ENCODE results near the gene RHBG. TPM values are rescaled to one million over a fixed set of nuclear protein-coding genes. Genes with fewer than 3 reads are reported as not detected.
A peak's percentile ranks its signal among the peaks of the same experiment; 100 is the strongest.
"Not testable (repeated sequence)": the region's sequence is repeated elsewhere in the genome, so short reads cannot be mapped to it uniquely, and the experiment has no call there.

RHBG gene
- total RNA-seq, 3 donors from 2014 or later: not detected

DNA sequence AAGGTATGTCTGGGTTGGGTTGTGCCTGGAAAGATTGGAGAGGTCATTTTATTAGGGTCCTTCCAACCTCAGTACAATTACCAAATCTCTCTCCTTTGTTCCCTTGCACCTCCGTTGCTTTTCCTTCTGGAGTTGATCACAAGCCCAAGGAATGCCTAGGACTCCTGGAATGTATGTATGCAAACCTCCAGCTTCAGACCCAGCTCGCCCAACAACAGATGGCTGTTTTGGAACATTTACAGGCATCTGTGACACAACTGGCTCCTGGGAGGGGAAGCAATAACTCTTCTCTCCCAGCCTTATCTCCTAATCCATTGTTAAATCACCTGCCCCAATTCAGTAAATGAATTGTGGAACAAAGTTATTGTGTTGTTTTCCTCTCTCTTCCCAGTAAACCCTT is 22.4 kb upstream of the RHBG start:
- ATAC-seq: no peak
- DNase-seq: no peak
- no peaks in the 10 kb centered on the region for H3K4me1 ChIP-seq (ENCODE audit: low read depth)

DNA sequence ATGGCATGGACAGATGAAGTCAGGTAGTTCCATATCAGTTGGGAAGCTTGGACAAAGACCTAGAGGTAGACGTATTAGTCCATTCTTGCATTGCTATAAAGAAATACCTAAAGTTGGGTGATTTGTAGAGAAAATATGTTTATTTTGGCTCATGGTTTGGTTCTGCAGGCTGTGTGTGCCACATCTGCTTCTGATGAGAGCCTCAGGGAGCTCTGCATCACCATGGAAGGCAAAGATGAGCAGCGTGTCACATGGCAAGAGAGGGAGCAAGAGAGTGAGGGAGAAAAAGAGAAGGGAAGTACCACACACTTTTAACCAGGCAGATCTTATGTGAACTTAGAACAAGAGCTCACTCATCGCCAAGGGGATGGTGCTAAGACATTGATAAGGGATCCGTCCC is 21.7 kb upstream of the RHBG start:
- DNase-seq (no peak), ATAC-seq (no peak)
- Histone ChIP-seq H3K36me3 (ENCODE audit: low read depth) (no peaks in the 10 kb centered on the region), H3K4me3 (no peak overlapping the region), H3K9me3 (no peaks in the 10 kb centered on the region), H3K4me1 (ENCODE audit: low read depth) (no peaks in the 10 kb centered on the region)
- TF ChIP-seq, protein P1, sequence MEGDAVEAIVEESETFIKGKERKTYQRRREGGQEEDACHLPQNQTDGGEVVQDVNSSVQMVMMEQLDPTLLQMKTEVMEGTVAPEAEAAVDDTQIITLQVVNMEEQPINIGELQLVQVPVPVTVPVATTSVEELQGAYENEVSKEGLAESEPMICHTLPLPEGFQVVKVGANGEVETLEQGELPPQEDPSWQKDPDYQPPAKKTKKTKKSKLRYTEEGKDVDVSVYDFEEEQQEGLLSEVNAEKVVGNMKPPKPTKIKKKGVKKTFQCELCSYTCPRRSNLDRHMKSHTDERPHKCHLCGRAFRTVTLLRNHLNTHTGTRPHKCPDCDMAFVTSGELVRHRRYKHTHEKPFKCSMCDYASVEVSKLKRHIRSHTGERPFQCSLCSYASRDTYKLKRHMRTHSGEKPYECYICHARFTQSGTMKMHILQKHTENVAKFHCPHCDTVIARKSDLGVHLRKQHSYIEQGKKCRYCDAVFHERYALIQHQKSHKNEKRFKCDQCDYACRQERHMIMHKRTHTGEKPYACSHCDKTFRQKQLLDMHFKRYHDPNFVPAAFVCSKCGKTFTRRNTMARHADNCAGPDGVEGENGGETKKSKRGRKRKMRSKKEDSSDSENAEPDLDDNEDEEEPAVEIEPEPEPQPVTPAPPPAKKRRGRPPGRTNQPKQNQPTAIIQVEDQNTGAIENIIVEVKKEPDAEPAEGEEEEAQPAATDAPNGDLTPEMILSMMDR (IDR thresholded peaks at IDR 0.05): no peak
- intact Hi-C loops (cut with DNase I, micrococcal nuclease): no loop called here

More for the DNA sequence above, 22.4 kb upstream of the RHBG start:
- no peaks in the 10 kb centered on the region for H3K36me3 ChIP-seq (ENCODE audit: low read depth)
- no peak overlapping the region for H3K4me3 ChIP-seq
- H3K9me3 ChIP-seq: no peaks in the 10 kb centered on the region
- intact Hi-C loops (cut with DNase I, micrococcal nuclease): no loop called here
- TF ChIP-seq, protein P1 (IDR thresholded peaks at IDR 0.05): no peak

DNA sequence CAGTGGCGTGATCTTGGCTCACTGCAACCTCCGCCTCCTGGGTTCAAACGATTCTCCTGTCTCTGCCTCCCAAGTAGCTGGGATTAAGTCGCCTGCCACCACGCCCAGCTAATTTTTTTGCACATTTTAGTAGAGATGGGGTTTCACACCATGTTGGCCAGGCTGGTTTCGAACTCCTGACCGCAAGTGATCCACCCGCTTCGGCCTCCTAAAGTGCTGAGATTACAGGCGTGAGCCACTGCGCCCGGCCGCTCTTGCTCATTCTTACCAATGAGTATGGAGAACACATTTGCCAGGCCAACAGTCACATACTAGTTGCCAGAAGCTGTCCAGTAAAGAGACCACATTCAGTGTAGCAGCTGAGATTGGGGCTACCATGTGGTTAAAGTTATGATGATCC is 16.5 kb upstream of the RHBG start:
- intact Hi-C loops (cut with DNase I, micrococcal nuclease); H3K4me1 ChIP-seq (ENCODE audit: low read depth); ATAC-seq: not testable (repeated sequence)

DNA sequence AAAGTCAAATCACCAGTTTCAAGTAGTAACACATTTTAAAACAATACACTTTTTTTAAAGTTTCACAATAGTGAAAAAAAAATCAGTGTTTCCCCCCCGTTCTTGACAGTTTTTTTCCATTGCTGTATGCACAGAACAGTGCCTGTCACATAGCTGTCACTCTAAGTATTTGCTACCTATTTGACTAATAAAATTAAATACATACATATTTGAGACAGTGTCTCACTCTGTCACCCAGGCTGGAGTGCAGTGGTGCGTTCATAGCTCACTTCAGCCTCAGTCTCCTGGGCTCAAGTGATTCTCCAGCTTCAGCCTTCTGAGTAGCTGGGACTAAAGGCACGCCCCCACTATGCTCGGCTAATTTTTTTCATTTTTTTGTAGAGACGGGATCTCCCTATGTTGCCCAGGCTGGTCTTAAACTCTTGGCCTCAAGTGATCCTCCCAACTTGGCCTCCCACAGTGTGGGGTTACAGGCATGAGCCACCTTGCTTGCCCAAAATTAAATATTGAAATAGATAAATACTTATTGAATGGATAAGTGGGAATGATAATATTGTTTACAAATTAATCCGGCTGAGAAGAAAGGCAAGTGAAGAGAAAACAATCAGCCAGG is 12.6 kb upstream of the RHBG start:
- no peak for ATAC-seq
- H3K36me3 ChIP-seq (ENCODE audit: low read depth): no peaks in the 10 kb centered on the region
- intact Hi-C loops (cut with DNase I, micrococcal nuclease): no loop called here
- H3K4me3 ChIP-seq: no peak overlapping the region
- no peak for DNase-seq
- peaks cover 4% of the 10 kb centered on the region for H3K4me1 ChIP-seq (ENCODE audit: low read depth)
- H3K9me3 ChIP-seq: no peaks in the 10 kb centered on the region
- TF ChIP-seq, protein P1 (IDR thresholded peaks at IDR 0.05): no peak

More for the DNA sequence above, 16.5 kb upstream of the RHBG start:
- not testable (repeated sequence) for H3K9me3 ChIP-seq; H3K4me3 ChIP-seq; DNase-seq; H3K36me3 ChIP-seq (ENCODE audit: low read depth)

DNA sequence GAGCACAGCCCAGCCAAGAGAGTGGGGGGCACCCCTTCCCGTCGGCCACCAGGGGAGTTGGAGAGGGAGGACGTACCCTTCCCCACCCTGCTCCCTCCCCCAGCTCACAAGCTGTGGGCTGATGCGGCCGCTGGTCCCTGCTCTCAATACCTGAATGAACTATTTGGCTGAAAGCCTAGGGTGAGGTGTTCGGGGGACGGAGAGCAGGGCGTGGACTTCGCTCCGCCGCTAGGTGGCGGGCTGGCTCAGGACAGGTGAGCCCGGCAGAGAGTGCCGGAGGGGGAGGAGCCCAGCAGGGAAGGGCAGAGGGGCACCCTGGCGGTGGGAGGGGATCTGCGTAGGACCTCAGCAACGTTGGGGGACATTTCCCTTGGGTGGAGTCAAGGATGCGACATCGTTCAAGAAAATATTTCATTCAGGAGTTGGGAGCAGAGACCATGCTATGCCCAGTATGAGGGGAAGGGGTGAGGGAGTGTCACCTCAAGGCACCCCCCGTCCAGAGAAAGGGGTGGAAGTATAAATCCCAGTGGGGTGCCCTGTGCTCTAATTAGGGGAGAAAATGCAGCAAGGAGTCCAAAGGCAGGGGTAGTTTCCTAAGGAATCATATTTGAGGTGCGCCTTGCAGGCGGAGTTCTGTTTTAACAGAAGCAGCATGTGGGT is 12.0 kb upstream of the RHBG start:
- TF ChIP-seq, protein P1 (IDR thresholded peaks at IDR 0.05): peak; percentile 87
- H3K36me3 ChIP-seq (ENCODE audit: low read depth): no peaks in the 10 kb centered on the region
- DNase-seq: peak; percentile 66 to 77 (median 68)

DNA sequence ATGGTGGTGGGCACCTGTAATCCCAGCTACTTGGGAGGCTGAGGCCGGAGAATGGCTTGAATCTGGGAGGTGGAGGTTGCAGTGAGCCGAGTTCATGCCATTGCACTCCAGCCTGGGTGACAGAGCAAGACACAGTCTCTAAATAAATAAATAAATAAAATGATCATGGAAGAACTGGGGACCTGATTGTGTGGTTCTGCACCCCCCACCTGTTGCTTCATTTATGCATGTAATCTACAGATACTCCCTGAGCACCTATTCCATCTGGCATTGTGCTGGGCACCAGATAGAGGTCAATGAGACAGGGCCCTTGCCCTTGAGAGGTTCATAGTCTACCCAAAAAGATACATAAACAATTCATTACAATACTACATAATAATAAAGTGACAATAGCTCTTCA is 11.0 kb upstream of the RHBG start:
- ATAC-seq: no peak
- no peak for DNase-seq
- no peak overlapping the region for H3K4me3 ChIP-seq
- H3K36me3 ChIP-seq (ENCODE audit: low read depth): no peaks in the 10 kb centered on the region
- peaks cover 4% of the 10 kb centered on the region for H3K4me1 ChIP-seq (ENCODE audit: low read depth)
- intact Hi-C loops (cut with DNase I, micrococcal nuclease): no loop called here
- H3K9me3 ChIP-seq: no peaks in the 10 kb centered on the region
- TF ChIP-seq, protein P1 (IDR thresholded peaks at IDR 0.05): no peak

More for the DNA sequence above, 12.0 kb upstream of the RHBG start:
- ATAC-seq: peak; percentile 97
- H3K4me1 ChIP-seq (ENCODE audit: low read depth): peaks cover 4% of the 10 kb centered on the region
- intact Hi-C loops (cut with DNase I, micrococcal nuclease): no loop called here
- no peak overlapping the region for H3K4me3 ChIP-seq
- H3K9me3 ChIP-seq: no peaks in the 10 kb centered on the region
